ENCODE results near the gene ST6GALNAC1. TPM values are rescaled to one million over a fixed set of nuclear protein-coding genes. Genes with fewer than 3 reads are reported as not detected.

ST6GALNAC1 gene
- total RNA-seq, 1 experiment from 2014 or later: not detected

DNA sequence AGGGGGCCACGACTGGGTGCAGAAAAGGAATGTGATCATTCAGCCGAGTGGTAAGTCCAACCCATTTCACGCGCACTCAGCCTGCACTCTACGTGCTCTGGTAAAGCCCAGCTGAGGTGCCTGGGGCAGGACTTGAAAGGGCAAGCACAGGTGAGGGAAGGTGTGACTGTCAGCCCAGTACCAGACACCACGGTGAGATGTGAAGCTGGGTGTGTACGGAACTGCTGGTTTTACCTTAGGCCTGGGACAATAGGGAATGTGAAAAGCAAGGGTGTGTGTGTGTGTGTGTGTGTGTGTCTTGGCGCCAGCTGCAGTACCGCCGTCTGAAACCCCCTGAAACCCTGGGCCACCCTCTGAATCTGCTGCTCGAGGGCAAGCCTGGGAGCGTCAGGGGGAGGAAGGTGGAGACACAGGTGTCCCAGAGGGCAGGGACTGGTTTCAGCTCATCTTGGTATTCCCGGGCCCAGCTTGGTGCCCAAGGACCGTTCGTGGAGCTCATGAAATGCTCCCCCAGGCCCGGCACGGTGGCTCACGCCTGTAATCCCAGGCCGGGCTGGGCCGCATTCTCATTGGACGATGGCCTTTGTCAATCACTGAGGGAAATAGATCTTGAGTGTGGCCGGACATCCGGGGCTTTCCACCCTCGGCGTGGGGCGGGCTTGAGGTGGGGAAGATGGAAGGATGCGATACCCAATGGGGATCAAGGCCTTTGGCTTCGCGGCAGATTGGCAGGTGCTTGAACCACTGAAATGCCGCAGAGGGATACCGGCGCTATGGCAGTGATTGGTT is 27.8 kb upstream of the ST6GALNAC1 start:
- Histone ChIP-seq H3K9ac (ENCODE audit: low read length) (peak overlapping the region; percentile 82), H2AFZ (ENCODE audit: low read depth, low read length, poor library complexity, severe bottlenecking) (peak overlapping the region; percentile 51), H3K27me3 (ENCODE audit: insufficient read depth, low read length) (no peaks in the 10 kb centered on the region), H3K9me3 (ENCODE audit: control insufficient read depth in 1 of 2, insufficient read depth in 1 of 2, low read depth in 1 of 2, low read length in 2 of 2) (no peaks in the 10 kb centered on the region), H3K9me2 (ENCODE audit: insufficient read depth) (no peaks in the 10 kb centered on the region), H3K4me1 (ENCODE audit: control insufficient read depth in 1 of 2, insufficient read depth in 2 of 2, low read length in 2 of 2) (peaks cover 21% of the 10 kb centered on the region in 2 experiments), H3K27ac (ENCODE audit: low read depth, low read length) (peak overlapping the region; percentile 79), H3K36me3 (ENCODE audit: control insufficient read depth in 1 of 2, insufficient read depth in 2 of 2, low read length in 2 of 2) (no peaks in the 10 kb centered on the region; a peak in 1 of 4 replicates), H4K20me1 (ENCODE audit: insufficient read depth) (no peaks in the 10 kb centered on the region), H3K4me3 (replicated peaks in 1 of 2; ENCODE audit: low read depth in 1 of 2, low read length in 2 of 2) (peak overlapping the region; percentile 80 to 82), H3K4me2 (ENCODE audit: low read length) (peak overlapping the region; percentile 78), H3K79me2 (ENCODE audit: insufficient read depth, low read length) (no peaks in the 10 kb centered on the region)
- ChIA-PET CTCF (interaction anchor here (0.7 to 3.8 kb wide), 7 partner anchors 10 to 148 kb away, joined by 3 to 33 read pairs (median 5); no protein-coding TSS in a partner anchor), POLR2A (interaction anchor here (0.6 to 2.2 kb wide), 20 partner anchors 9 to 169 kb away, joined by 3 to 17 read pairs (median 4); partner anchors contain the start of gene MFSD11), RAD21 (ENCODE audit: low non-redundant PET in 1 of 2, low total read pairs in 2 of 2, uncharacterized antibody in 2 of 2, unreplicated experiment in 2 of 2) (interaction anchor here (0.8 to 1.5 kb wide), 3 partner anchors 10 to 58 kb away, joined by 3 to 4 read pairs (median 3); no protein-coding TSS in a partner anchor)
- TF ChIP-seq YY1 (IDR thresholded peaks at IDR 0.05; ENCODE audit: extremely low read depth, insufficient replicate concordance, low read depth, low read length) (no peak), TCF7L2 (IDR thresholded peaks at IDR 0.05; ENCODE audit: borderline replicate concordance, extremely low read depth, insufficient read depth, insufficient read length) (peak; percentile 76), ZFX (IDR thresholded peaks at IDR 0.05) (peak; percentile 89), SP1 (IDR thresholded peaks at IDR 0.05; ENCODE audit: low read depth) (peak; percentile 100), POLR2A (IDR thresholded peaks at IDR 0.05; ENCODE audit: borderline replicate concordance, extremely low read depth, insufficient read depth, insufficient read length) (peak; percentile 64), POLR2AphosphoS5 (IDR thresholded peaks at IDR 0.05; ENCODE audit: low read depth, low read length) (peak; percentile 89), SIN3A (IDR thresholded peaks at IDR 0.05; ENCODE audit: low read depth) (no peak)
- TF ChIP-seq, protein P1, sequence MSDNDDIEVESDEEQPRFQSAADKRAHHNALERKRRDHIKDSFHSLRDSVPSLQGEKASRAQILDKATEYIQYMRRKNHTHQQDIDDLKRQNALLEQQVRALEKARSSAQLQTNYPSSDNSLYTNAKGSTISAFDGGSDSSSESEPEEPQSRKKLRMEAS (IDR thresholded peaks at IDR 0.05): peak; percentile 45; the same call in 1 of the 2 replicates
- peak; percentile 100 for DNase-seq (ENCODE audit: low read depth, low spot score)
- intact Hi-C loops (cut with micrococcal nuclease): no loop called here
- ATAC-seq: peak; percentile 97
- BruUV-seq (replicated peaks): TSS peak; percentile 73

Measured in HCT116 (cell line).